AG09309 (cell line): Measurements from ENCODE around the gene RILPL1.
"Not testable (repeated sequence)": the region's sequence is repeated elsewhere in the genome, so short reads cannot be mapped to it uniquely, and the experiment has no call there.

ENCODE experiments used
- DNase-seq: peaks from one replicate; pipeline ENCODE4 v3.0.0-alpha.2; 2010; ENCODE audit warnings: low read depth
- H3K4me3 ChIP-seq: 2 replicates; pipeline ENCODE4 v1.5.1; 2011; ENCODE audit warnings: mild to moderate bottlenecking, low read depth, low read length, moderate library complexity; ENCODE audit not compliant: control insufficient read depth
- TF ChIP-seq, protein P1 (sequence below): IDR thresholded peaks from 2 replicates; pipeline ENCODE4 v1.5.1; 2011; ENCODE audit warnings: mild to moderate bottlenecking, low read depth, low read length, inconsistent platforms; ENCODE audit not compliant: insufficient read depth, control insufficient read depth; ENCODE audit errors: missing control alignments

The RILPL1 gene

DNA sequence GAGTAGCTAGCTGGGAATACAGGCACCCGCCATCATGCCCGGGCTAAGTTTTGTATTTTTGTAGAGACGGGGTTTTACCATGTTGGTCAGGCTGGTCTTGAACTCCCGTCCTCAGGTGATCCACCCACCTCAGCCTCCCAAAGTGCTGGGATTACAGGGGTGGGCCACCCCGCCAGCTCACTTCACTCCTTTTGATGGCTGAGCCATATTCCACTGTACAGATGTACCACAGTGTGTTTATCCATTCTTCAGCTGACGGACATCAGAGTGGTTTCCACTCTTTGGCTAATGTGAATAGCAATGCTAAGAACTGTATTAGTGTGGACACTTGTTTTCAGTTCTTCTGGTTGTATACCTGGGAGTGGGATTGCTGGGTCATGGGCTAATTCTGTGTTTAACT lies 46.1 kb downstream of the RILPL1 start:
- no peak for DNase-seq
- H3K4me3 ChIP-seq = no peak overlapping the region
- TF ChIP-seq, protein P1, sequence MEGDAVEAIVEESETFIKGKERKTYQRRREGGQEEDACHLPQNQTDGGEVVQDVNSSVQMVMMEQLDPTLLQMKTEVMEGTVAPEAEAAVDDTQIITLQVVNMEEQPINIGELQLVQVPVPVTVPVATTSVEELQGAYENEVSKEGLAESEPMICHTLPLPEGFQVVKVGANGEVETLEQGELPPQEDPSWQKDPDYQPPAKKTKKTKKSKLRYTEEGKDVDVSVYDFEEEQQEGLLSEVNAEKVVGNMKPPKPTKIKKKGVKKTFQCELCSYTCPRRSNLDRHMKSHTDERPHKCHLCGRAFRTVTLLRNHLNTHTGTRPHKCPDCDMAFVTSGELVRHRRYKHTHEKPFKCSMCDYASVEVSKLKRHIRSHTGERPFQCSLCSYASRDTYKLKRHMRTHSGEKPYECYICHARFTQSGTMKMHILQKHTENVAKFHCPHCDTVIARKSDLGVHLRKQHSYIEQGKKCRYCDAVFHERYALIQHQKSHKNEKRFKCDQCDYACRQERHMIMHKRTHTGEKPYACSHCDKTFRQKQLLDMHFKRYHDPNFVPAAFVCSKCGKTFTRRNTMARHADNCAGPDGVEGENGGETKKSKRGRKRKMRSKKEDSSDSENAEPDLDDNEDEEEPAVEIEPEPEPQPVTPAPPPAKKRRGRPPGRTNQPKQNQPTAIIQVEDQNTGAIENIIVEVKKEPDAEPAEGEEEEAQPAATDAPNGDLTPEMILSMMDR = no peak

DNA sequence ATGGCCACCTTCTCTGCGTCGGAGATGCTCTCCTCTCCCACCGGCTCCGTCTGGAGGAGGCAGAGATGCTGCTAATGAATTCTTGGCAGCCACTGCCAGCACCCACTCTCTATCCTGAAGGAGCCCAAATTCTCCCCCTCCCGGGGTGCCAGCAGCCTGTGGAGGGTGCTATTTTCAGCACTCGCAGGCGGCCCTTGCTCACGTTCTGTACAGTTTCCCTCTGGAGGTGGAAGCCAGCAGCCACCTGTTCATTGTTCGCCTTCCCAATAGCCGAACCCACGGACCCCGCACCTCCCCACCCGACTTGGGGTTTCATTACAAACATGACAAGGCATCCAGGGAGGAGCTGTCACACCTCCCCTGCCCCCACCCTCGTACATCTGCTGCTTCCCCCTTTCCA lies 47.8 kb downstream of the RILPL1 start:
- H3K4me3 ChIP-seq = no peak overlapping the region
- no peak for DNase-seq
- TF ChIP-seq, protein P1 = no peak

DNA sequence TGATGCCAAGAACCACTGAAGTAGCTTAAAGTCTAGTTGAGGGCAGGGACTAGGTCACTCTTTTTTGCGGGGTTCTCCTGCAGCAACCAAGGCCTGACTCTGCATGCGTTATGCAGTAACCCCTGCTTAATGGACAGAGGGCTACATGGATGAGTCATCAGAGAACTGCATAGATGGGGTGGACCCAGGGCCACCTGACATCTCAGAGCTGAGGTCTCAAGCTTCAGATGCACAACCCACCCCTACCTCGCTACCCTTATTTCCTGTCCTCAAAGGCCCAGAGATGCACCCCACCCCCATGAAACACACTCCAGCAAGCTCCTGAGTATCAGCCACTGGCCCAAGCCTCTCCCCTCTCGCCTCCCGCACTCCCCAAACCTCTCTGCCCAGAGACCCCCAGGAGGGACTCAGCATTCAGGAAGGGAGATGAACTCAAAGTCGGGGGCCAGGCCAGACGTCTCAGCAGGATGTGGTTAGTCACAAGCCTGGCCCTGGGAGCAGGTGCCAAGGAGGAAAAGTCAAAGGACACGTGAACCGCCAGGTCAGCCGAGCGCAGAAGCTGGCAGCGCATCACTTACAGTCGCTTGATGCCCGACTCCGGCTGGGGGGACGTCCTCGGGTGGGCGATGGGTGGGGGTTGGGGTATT lies 49.8 kb downstream of the RILPL1 start:
- DNase-seq = no peak
- no peak overlapping the region for H3K4me3 ChIP-seq
- TF ChIP-seq, protein P1 = no peak

DNA sequence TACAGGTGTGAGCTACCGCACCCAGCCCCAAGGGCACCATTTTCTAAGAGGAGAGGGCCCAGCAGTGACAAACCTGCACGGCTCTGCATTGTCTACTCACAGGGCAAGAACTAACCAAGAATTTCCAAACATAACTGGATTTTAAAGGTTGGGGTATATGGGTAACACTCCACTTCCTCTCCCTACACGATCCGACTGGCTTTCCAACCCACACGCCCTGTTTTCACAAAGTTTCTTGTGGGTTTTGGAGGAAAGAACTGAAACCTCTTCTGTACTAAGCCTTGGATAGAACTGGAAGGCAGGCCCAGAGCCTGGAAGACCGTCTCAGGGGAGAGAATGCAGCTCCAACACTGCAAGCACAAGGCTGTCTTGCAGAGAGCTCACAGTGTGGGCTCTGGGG lies 50.6 kb downstream of the RILPL1 start:
- H3K4me3 ChIP-seq = no peak overlapping the region
- TF ChIP-seq, protein P1 = no peak
- DNase-seq = no peak

DNA sequence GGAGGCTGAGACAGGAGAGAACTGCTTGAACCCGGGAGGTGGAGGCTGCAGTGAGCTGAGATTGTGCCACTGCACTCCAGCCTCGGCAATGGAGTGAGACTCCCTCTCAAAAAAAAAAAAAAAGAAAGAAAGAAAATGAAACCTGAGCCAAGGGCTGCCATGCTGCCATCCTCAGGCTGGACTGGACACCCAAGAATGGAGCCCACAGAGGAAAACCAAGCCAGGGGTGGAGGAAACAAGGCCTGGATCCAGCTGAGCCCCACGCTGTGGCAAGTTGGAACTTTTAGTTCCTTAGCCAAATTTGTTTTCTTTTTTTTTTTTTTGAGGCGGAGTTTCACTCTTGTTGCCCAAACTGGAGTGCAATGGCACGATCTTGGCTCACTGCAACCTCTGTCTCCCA lies 52.3 kb downstream of the RILPL1 start:
- DNase-seq, H3K4me3 ChIP-seq: not testable (repeated sequence)

DNA sequence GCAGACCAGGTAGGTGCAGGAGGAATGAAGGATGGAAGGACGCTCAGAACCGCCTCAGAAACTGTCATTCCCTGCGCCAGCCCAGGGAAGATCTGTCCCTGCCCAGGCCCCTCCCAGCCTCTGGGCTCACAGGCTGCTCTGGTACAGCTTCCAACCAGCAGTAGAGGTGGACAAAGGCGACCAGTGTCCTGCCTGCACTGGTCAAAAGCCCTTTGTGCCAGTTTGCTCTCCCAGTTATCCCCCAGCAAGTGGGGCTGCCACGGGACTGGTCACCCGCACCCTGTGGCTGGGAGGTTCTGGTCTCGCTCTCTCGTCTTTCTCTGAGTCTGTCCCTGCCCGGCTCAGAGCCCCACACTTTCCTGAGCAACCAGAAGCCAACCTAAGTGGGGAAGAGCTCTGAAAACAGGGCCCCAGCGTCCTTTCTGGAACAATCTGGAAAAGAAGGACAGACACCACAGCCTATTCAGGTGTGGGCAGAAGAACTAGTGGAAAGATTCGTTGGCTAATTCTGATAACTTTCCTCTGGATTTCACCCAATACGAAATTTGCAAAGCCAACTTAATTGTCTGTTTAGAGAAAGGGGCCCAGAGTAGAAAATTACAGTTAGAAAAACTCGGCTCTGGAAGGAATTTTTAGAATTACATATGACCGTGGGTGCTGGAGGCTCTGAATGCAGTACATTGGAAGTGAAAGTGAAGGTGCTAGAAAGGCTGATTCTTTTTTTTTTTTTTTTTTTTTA lies 53.9 kb downstream of the RILPL1 start:
- DNase-seq = no peak
- TF ChIP-seq, protein P1 = no peak
- H3K4me3 ChIP-seq = no peak overlapping the region

DNA sequence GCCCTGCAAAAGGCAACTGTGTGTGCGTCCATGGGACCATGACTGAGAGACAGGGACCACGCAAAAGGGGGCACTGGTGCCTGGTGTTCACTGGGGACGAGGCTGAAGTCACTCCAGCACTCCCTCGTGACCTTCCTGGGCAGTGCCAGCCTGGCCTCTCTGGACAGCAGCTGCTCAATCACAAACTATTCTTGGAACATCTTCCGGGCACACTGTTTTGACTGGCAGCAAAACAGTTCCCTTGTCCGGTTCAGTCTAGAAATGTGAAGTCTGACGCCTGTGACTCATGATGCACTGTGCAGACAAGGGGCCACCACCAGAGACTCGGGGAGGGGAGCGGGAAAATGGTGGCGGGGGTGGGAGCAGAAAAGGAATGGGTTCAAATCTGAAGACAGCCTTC lies 54.8 kb downstream of the RILPL1 start:
- H3K4me3 ChIP-seq = no peak overlapping the region
- DNase-seq = no peak
- TF ChIP-seq, protein P1 = no peak
